GM12878 (cell line): ENCODE data around the gene HTRA3. TPM values are rescaled to one million over a fixed set of nuclear protein-coding genes. Genes with fewer than 3 reads are reported as not detected.

ENCODE experiments used
- HDGF ChIP-seq: fragments of 450-650 bp; IDR thresholded peaks from 2 replicates; pipeline ENCODE4 v1.6.1; 2016; ENCODE audit warnings: antibody characterized with exemption
- JUNB ChIP-seq: IDR thresholded peaks from 2 replicates; pipeline ENCODE4 v1.6.1; 2016; ENCODE audit warnings: antibody characterized with exemption, mild to moderate bottlenecking
- MEF2B ChIP-seq: fragments of 450-650 bp; IDR thresholded peaks from 2 replicates; pipeline ENCODE4 v1.6.1; 2018; ENCODE audit warnings: mild to moderate bottlenecking, moderate library complexity; ENCODE audit not compliant: partially characterized antibody, poor library complexity, severe bottlenecking
- NFIC ChIP-seq: IDR thresholded peaks from 2 replicates; pipeline ENCODE4 v1.6.1; 2012; ENCODE audit warnings: low read depth, mild to moderate bottlenecking, inconsistent platforms, low read length, moderate library complexity
- RAD51 ChIP-seq: fragments of 450-650 bp; IDR thresholded peaks from 2 replicates; pipeline ENCODE4 v1.6.1; 2016; ENCODE audit warnings: moderate library complexity, mild to moderate bottlenecking, inconsistent platforms
- SIX5 ChIP-seq: IDR thresholded peaks from 2 replicates; pipeline ENCODE4 v1.6.1; 2011; ENCODE audit warnings: mild to moderate bottlenecking, low read depth, low read length, moderate library complexity; ENCODE audit not compliant: severe bottlenecking
- YBX1 ChIP-seq: fragments of 450-650 bp; IDR thresholded peaks from 2 replicates; pipeline ENCODE4 v1.6.1; 2016; ENCODE audit warnings: antibody characterized with exemption
- polyA plus RNA-seq, 11 experiments: library from polyadenylated mRNA; depleted of rRNA in 4 of 11; unstranded in 6 of 11; stranded (reverse) in 5 of 11; fragments of >200 nt; fragmentation: Nextera tagmentation in 4 of 11; fragmentation: Illumina TruSeq in 1 of 11; extraction: Ambion mirVana in 4 of 11; extraction: Trizol in 1 of 11; gene quantifications; 1 replicate in 1 of 11; 2 replicates in 10 of 11; pipeline versions ENCODE4 v1.2.1 to v1.2.3, GENCODE V29; 2011 to 2016; ENCODE audit warnings: inconsistent platforms in 2 of 11, missing spikeins in 2 of 11, low read depth in 1 of 11
- total RNA-seq, 4 experiments: library from RNA; depleted of rRNA in 3 of 4; stranded (reverse); fragments of >200 nt in 3 of 4; fragmentation: Illumina TruSeq in 1 of 4; extraction: Trizol in 1 of 4; gene quantifications; 2 replicates each; pipeline versions ENCODE4 v1.2.1 to v1.2.3, GENCODE V29; 2013 to 2021
- TF ChIP-seq, protein P1 (sequence below): fragments of 450-650 bp; IDR thresholded peaks from 2 replicates; pipeline ENCODE4 v1.6.1; 2017; ENCODE audit warnings: mild to moderate bottlenecking, moderate library complexity
- TF ChIP-seq, protein P2 (sequence below): fragments of 450-650 bp; IDR thresholded peaks from 2 replicates; pipeline ENCODE4 v1.6.1; 2017; ENCODE audit warnings: mild to moderate bottlenecking, low read depth, inconsistent platforms; ENCODE audit not compliant: poor library complexity, severe bottlenecking
- TF ChIP-seq, protein P3 (sequence below): fragments of 450-650 bp; IDR thresholded peaks from 2 replicates; pipeline ENCODE4 v1.6.1; 2017; ENCODE audit warnings: borderline replicate concordance

The HTRA3 gene
- total and polyA plus RNA-seq, 10 of the 15 experiments (the other 5 are each of a cell fraction or from before 2014, with no cell fraction given) = 0.04 to 1.2 (median 0.08) TPM; not detected in 7

DNA sequence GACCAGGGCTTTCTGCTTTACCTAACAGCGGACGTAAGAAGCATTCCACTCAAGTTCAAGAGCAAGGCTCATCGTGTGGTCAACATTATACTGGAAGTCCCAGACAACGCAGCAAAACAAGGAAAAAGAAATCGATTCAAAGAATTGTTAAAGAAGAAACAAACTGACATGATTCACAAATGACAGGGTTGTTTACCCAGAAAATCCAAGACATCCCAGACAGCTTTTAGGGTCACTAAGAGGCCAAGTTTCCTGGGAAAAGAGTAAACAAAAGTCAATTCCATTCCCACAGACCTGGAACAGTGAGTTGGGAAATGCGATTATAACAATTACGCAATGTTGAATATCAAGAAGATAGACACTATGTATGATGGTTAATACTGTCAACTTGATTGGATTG is 21.5 kb upstream of the HTRA3 start (continued):
- TF ChIP-seq, protein P1, sequence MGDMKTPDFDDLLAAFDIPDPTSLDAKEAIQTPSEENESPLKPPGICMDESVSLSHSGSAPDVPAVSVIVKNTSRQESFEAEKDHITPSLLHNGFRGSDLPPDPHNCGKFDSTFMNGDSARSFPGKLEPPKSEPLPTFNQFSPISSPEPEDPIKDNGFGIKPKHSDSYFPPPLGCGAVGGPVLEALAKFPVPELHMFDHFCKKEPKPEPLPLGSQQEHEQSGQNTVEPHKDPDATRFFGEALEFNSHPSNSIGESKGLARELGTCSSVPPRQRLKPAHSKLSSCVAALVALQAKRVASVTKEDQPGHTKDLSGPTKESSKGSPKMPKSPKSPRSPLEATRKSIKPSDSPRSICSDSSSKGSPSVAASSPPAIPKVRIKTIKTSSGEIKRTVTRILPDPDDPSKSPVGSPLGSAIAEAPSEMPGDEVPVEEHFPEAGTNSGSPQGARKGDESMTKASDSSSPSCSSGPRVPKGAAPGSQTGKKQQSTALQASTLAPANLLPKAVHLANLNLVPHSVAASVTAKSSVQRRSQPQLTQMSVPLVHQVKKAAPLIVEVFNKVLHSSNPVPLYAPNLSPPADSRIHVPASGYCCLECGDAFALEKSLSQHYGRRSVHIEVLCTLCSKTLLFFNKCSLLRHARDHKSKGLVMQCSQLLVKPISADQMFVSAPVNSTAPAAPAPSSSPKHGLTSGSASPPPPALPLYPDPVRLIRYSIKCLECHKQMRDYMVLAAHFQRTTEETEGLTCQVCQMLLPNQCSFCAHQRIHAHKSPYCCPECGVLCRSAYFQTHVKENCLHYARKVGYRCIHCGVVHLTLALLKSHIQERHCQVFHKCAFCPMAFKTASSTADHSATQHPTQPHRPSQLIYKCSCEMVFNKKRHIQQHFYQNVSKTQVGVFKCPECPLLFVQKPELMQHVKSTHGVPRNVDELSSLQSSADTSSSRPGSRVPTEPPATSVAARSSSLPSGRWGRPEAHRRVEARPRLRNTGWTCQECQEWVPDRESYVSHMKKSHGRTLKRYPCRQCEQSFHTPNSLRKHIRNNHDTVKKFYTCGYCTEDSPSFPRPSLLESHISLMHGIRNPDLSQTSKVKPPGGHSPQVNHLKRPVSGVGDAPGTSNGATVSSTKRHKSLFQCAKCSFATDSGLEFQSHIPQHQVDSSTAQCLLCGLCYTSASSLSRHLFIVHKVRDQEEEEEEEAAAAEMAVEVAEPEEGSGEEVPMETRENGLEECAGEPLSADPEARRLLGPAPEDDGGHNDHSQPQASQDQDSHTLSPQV = no peak
- TF ChIP-seq RAD51 (no peak), SIX5 (no peak), YBX1 (no peak), HDGF (no peak), JUNB (no peak), MEF2B (no peak), NFIC (no peak)
- TF ChIP-seq, protein P2, sequence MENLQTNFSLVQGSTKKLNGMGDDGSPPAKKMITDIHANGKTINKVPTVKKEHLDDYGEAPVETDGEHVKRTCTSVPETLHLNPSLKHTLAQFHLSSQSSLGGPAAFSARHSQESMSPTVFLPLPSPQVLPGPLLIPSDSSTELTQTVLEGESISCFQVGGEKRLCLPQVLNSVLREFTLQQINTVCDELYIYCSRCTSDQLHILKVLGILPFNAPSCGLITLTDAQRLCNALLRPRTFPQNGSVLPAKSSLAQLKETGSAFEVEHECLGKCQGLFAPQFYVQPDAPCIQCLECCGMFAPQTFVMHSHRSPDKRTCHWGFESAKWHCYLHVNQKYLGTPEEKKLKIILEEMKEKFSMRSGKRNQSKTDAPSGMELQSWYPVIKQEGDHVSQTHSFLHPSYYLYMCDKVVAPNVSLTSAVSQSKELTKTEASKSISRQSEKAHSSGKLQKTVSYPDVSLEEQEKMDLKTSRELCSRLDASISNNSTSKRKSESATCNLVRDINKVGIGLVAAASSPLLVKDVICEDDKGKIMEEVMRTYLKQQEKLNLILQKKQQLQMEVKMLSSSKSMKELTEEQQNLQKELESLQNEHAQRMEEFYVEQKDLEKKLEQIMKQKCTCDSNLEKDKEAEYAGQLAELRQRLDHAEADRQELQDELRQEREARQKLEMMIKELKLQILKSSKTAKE = no peak
- TF ChIP-seq, protein P3, sequence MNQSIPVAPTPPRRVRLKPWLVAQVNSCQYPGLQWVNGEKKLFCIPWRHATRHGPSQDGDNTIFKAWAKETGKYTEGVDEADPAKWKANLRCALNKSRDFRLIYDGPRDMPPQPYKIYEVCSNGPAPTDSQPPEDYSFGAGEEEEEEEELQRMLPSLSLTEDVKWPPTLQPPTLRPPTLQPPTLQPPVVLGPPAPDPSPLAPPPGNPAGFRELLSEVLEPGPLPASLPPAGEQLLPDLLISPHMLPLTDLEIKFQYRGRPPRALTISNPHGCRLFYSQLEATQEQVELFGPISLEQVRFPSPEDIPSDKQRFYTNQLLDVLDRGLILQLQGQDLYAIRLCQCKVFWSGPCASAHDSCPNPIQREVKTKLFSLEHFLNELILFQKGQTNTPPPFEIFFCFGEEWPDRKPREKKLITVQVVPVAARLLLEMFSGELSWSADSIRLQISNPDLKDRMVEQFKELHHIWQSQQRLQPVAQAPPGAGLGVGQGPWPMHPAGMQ = no peak
